ENCODE data around the gene SPTSSA.
"Not testable (repeated sequence)": the region's sequence is repeated elsewhere in the genome, so short reads cannot be mapped to it uniquely, and the experiment has no call there.

SPTSSA gene

GRCh38 chr14:34426313-34427295, 35.4 kb downstream of the SPTSSA start:
- no peak for DNase-seq (ENCODE audit: low spot score)

GRCh38 chr14:34425095-34425851, 36.8 kb downstream of the SPTSSA start:
- no peak for DNase-seq (ENCODE audit: low spot score)

GRCh38 chr14:34424488-34424887, 37.6 kb downstream of the SPTSSA start:
- no peak for DNase-seq (ENCODE audit: low spot score)

- no peak for DNase-seq (ENCODE audit: low spot score)
Measured at GRCh38 chr14:34423445-34423844, 38.6 kb downstream of the SPTSSA start.

- no peak for DNase-seq (ENCODE audit: low spot score)
Measured at GRCh38 chr14:34420547-34421150, 41.4 kb downstream of the SPTSSA start.

- DNase-seq (ENCODE audit: low spot score): no peak
Measured at GRCh38 chr14:34409721-34410120, 52.3 kb downstream of the SPTSSA start.

- DNase-seq (ENCODE audit: low spot score): no peak
Measured at GRCh38 chr14:34407951-34408350, 54.1 kb downstream of the SPTSSA start.

- no peak for DNase-seq (ENCODE audit: low spot score)
Measured at GRCh38 chr14:34404416-34404815, 57.6 kb downstream of the SPTSSA start.

- DNase-seq (ENCODE audit: low spot score): no peak
Measured at GRCh38 chr14:34403646-34404045, 58.4 kb downstream of the SPTSSA start.

- DNase-seq (ENCODE audit: low spot score): no peak
Measured at GRCh38 chr14:34398024-34398423, 64.0 kb downstream of the SPTSSA start.

GRCh38 chr14:34387974-34388516, 74.0 kb downstream of the SPTSSA start:
- DNase-seq (ENCODE audit: low spot score): no peak

GRCh38 chr14:34386865-34387485, 75.1 kb downstream of the SPTSSA start:
- no peak for DNase-seq (ENCODE audit: low spot score)

- not testable (repeated sequence) for DNase-seq (ENCODE audit: low spot score)
Measured at GRCh38 chr14:34385881-34386280, 76.2 kb downstream of the SPTSSA start.

- no peak for DNase-seq (ENCODE audit: low spot score)
Measured at GRCh38 chr14:34383839-34384238, 78.2 kb downstream of the SPTSSA start.
